T follicular helper cell (primary cell): Measurements from ENCODE around the gene BCAS1.

Source experiments
- DNase-seq: peaks from one replicate; pipeline ENCODE4 v3.0.0-alpha.2; 2020; ENCODE audit warnings: low read depth
- total RNA-seq, 2 experiments: gene quantifications; one replicate each; lab custom pipeline; 2026; lab: John Stamatoyannopoulos, UW

Gene BCAS1, protein sequence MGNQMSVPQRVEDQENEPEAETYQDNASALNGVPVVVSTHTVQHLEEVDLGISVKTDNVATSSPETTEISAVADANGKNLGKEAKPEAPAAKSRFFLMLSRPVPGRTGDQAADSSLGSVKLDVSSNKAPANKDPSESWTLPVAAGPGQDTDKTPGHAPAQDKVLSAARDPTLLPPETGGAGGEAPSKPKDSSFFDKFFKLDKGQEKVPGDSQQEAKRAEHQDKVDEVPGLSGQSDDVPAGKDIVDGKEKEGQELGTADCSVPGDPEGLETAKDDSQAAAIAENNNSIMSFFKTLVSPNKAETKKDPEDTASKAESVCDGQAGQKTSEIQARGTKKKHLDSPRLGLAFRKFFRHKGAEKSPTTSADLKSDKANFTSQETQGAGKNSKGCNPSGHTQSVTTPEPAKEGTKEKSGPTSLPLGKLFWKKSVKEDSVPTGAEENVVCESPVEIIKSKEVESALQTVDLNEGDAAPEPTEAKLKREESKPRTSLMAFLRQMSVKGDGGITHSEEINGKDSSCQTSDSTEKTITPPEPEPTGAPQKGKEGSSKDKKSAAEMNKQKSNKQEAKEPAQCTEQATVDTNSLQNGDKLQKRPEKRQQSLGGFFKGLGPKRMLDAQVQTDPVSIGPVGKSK
- total RNA-seq, result 0 to 0.12 reads per million in 2 experiments

DNA sequence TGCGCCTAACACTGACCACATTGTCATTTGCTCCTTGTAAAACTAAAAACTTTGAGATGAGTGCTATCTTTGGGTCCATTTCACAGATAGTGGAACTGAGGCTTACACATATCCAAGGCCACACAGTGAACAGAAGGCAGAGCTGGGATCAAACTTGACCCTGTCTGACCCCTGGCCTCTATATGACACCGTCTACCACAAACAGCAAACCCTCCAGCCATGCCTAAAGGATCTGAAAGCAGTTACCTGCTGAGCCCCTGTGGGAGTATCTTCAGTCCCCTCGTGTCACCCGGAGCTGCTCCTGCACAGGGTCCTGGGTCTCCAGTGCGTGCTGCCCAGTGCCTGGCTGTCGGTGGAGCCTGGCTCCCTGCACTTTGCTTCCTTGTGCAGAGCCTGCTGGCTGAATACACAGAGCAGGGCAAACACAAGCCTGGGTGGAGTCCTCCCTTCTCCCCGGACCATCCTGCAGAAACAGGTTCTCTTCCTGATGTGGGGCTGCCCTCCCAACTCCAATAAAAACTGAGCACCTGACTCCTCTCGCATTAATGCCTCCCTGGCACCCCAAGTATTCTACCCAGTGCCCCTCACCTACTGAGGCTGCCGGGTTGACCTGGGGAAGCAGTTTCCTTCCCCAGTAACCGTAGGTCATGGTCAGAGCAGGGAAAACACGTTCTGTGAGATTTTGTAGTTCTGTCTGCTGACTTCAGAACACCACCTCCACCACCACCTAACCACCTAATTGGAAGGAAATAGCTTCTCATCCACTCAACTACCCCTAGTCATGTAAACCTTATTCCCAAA lies at the start of gene BCAS1:
BCAS1 (minus strand) TSS at position 408 of the 801 bp plus-strand sequence. CDS start 11,876 bp downstream, outside the sequence.
- DNase-seq, result no peak

DNA sequence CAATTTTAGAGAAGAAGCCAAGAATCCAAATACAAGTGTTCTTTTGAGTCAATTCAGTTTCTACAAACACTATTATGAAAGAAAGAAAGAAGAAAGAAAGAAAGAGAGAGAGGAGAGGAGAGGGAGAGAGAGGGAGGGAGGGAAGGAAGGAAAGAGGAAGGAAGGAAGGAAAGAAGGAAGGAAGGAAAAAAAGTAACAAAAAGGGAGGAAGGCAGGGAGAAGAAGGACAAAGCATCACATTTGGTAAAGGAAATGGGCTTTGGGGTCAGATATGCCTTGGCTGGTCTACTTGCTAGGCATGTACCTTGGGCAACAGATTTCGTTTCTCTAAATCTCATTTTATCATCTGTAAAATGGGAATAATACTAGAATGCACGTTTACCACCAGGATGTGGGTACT lies 49.4 kb upstream of the BCAS1 start:
- DNase-seq, result no peak

DNA sequence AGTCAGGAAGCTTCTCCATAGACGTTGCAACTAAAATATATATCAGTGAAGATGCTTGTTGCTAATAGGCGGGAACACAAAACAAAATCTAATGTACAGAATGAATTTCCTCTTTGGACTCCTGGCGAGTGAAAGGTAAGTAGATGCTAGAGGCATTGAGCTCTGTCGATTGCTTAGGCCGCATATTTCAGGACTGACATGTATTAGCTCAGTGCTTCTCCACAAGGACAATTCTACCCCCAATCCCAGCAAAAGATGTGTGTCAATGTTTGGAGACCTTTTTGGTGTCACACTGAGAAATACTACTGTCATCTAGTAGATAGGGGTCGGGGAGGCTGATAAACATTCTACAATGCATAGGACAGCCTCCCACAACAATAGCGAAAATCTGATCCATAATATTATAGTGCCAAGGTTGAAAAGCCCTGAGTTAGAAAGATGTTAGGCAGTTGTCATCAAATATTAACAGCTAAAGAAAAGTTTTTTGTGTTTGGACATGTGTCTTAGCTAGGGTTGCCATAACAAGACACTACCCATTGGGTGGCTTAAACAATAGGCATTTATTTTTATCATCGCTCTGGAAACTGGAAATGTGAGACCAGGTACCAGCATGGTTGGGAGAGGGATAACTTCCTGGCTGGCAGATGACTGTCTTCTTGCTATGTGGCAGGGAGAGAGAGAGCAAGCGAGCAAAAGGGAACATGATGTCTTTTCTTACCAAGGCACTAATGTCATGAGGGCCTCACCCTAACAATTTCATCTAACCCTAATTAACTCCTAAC lies 48.0 kb upstream of the BCAS1 start:
- no peak for DNase-seq

DNA sequence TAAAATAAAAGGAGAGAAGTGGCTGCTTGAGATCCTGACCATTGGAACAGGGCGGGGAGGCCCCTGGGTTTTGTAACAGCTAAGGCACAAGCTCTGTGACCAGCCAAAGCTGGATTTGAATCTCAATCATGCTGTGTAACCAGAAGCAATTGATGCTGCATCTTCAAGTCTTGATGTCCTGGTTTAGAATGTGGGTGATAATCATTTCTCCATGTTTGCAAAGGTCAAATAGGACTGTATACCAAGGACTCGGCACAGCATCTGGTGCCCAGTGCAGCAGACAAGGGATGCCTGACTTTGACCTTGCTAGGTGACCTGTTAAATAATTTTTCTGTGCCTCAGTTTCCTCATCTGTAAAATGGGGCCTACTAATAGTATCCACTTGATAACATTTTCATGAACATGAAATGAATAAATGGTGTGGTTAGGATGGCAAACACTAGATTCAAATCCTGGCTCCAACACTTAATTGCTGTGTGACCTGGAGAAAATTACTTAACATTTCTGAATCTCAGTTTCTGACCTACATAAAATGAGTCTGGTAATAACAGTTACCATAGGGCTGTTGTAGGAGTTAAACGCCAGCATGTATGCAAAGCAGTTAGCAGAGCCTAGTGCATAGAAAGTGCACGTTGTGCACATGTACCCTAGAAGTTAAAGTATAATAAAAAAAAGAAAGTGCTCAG lies 46.3 kb upstream of the BCAS1 start:
- no peak for DNase-seq

DNA sequence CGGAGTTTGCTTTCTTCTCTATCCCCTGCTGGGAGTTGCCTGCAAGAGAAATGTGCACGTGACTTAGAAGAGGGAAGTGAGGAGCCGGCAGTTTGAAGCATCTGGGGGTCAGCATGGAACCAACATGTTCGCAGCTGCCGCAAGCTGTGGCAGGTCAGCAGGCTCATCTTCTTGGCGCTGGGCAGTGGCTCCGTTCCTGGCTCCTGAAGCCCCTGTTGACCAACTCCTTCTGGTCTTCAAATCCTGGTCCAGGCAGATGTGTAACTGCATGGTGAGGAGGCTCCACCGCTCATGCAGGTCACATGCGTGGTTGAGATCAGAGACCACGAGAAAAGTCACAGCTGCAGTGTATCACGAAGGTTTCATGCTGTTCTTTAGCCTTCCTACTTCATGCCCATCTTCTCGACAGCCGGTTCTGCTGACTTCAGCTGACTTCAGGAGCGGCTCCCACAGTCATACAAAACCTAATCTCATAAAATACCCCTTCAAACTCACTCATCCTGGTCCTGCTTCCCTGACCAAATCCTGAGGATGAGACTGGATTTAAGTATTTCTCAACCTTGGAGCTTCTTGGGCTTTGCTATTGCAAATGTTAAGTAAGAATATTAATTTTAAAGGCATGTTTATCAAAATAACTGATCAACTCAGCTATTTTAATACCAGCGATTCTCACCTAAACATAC lies 44.9 kb upstream of the BCAS1 start:
- DNase-seq, result no peak

DNA sequence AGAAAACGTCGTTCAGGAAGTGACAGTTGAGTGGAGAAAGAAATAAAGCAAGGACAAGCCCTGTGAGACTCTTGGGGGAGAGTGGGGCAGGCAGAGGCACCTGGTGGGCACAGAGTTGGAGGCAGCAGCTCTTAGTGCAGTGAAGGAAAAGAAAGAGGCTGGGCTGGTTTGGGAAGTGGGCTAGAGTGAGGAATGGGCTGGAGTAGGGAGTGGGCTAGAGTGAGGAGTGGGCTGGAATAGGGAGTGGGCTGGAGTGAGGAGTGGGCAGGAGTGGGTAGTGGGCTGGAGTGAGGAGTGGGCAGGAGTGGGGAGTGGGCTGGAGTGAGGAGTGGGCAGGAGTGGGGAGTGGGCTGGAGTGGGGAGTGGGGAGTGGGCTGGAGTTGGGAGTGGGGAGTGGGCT lies 43.7 kb upstream of the BCAS1 start:
- DNase-seq, result no peak

DNA sequence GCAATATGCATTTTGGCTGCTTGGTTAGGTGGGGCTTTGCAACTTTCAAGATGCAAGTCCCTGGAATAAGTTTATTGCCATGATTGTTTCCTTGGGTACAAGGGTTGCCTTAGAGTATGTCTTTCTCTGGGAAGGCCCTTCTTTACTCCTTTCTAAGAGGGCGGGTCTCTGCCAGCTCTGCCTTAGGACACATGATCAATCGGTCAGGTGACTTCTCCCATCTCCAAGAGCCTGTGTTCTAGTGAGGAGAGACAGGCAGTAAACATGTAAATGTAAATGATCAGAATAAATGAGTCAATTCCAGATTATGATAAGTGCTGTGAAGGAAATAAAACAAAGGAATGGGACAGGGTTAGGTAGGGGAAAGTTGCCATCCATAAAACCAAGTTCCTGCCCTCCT lies 43.2 kb upstream of the BCAS1 start:
- DNase-seq, result no peak

DNA sequence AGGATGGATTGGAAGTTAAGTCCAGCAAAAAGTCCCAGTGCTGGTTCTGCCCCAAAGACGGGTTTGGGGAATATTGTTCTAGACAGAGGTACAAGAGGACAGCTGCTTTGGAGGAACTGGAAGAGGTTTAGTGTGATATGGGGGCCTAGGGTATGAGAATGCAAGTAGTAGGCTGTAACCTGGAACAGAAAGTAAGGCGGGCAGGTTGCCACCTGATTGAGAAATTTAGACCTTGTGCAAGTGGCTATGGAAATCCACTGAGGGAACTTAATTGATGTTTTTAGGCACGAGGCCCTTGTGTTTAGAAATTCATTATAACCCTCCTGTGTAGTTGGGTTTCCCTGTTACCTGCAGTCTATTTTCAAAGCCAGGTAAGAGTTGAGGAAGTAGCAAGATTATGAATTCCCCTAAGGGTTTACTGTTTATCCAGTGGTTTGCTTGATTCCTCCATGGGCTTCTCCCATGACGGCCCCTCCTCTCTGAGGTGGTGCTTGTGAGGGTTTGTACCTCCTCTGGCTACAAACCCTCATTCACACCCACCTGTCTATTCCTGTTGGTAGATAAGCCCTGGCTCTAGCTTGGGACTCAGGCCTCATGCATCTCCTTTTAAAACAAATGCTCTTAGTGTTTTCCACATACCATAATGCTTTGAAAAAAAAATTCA lies 42.0 kb upstream of the BCAS1 start:
- no peak for DNase-seq

DNA sequence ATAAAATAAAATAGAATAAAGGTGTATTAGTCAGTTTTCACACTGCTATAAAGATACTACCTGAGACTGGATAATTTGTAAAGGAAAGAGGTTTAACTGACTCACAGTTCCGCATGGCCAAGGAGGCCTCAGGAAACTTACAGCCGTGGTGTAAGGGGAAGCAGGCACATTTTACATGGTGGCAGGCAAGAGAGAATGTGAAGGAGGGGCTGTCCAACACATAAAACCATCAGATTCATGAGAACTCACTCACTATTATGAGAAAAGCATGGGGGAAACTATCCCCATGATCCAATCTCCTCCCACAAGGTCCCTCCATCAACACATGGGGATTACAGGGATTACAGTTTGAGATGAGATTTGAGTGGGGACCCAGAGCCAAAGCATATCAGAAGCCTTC lies 41.1 kb upstream of the BCAS1 start:
- DNase-seq, result no peak

DNA sequence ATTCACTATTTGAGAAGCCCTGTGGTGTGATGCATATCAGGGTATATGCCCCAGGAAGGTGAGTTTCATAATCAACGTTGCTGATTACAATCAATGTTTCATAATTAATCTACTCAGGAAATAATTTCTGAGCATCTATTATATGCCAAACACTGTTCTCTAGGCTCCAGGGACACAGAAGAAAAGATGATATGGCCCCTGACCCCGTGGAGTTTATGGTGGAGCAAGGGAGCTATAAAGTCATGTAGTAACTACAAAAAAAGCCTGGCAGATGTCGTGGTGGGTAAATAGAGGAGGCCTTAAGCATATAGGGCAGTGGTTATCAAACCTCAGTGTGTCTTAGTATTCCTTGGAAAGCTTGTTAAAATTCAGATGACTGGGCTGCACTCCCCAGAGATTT lies 40.1 kb upstream of the BCAS1 start:
- DNase-seq, result no peak

DNA sequence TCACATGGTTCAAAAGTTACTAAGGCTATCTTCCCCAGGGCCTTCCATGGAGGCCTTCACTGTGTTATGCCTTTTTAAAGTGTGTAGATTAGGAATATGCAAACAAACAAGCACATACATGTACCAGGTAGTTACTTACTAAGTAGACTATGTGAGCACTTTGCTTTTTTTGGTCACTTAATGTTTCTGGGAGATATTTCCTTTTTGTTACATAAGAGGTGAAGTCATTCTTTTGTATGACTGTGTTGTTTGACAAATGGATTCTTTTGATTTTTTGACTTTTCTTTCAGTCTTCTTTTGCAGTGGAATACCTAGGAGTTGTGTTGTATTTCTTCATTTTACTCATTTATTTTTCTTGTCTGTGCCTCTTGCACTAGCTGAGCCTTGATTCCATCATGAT lies 39.6 kb upstream of the BCAS1 start:
- no peak for DNase-seq

DNA sequence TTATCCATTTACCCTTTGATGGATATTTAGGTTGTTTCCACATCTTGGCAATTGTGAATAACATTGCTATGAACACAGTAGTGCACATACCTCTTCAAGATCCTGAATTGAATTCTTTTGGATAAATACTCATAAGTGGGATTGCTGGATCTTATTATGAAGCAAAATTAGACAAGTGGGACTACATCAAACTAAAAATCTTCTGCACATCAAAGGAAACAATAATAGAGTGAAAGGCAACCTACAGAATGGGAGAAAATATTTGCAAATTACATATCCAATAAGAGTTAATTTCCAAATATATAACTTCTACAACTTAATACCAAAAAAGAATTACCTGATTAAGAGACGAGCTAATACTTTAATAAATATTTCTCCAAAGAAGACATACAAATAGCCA lies 38.4 kb upstream of the BCAS1 start:
- DNase-seq, result no peak

DNA sequence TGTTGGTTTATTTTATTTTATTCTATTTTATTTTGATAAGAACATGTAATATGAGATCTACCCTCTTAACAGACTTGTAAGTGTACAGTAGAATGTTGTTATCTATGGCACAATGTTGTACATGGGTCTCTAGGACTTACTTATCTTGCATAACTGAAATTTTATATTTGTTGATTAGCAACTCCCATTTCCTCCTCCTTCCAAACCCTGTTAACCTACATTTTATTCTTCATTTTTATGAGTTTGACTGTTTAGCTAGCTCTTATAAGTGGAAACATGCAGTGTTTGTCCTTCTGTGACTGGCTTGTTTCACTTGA lies 37.9 kb upstream of the BCAS1 start:
- DNase-seq, result no peak

DNA sequence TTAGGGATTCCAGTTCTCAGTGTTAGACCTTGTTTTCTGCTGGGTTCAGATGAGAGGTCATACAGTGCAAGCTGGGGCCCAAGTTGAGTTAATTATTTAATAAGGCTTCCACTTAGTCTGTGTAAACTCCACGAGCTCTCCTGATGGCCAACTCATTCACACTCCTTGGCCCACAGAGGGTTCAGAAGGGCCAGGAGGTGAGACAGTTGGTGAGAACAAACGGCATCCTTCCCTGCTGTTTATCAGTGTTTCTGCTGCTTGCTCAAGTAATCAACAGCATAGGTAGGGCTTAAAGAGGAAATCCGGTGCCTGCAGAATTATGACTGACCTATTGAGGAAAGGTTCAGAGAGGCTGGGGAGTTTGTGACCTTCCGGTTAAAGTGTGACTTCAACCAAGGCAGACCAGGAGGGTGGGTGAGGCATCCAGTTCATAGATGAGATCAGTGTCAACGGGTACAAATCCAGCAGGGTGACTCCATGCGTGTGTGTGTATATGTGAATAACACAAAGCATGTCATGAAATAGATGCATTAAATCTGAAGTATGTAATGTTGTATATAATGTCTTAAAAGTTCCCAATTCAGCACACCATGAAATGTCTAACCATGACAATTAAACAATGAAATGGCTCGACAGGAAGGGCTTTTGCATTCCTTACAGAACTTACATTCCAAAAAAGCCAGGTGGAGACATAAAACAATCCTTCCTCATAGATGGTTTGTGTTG lies 37.4 kb upstream of the BCAS1 start:
- DNase-seq, result no peak

DNA sequence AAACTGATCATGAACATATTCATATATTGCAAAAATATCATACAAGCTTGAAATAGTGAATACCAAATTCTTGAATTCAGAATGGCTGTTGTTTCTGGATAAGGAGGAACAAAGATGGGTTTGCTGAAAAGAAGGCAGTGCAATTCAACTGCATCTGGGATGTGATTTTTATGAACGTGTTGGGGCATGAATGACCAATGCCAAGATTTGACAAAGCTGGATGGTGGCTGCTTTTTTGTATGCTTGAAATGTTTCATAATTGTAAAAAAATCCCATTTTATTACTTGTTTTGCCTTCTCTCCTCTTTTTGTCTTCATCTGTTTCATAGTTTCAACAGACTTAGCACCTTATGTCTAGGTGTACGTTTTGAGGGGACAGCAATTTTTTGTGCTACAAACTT lies 36.8 kb upstream of the BCAS1 start:
- DNase-seq, result no peak

DNA sequence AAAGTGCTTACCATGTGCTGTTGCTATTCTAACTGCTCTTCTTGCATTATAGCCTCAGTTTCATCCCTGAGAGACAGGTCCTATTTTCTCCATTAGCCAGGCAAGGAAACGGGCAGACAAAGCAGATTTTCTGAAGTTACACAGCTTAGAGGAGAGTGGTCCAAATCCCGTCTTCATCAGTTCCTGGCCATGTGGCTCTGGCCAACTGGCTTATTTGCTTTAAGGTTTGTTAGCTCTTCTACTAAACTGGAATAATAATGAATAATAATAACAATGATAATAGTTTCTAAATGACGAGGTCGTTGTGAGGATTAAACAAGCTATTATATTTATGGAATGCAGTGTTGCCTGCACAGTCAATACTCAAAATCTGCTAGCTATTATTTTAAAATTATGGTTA lies 35.8 kb upstream of the BCAS1 start:
- DNase-seq, result no peak

DNA sequence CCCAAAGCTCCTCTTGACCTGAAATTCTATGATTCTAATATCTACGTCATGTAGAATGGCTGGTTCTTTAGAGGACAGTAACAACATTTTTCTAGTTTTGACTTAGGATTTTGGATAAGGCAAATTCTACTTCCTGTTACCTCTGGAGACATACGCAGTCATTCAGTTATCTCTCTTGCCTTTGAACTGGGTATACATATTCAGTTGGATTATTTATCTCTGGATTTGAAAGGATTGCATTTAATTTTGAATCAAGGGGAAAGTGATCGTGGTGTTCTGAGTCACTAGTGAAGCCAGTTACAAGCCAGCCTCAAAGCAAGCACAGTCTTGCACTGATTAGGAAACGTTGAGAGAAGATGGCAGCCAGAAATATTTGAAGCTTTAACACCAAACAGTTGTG lies 35.3 kb upstream of the BCAS1 start:
- no peak for DNase-seq

DNA sequence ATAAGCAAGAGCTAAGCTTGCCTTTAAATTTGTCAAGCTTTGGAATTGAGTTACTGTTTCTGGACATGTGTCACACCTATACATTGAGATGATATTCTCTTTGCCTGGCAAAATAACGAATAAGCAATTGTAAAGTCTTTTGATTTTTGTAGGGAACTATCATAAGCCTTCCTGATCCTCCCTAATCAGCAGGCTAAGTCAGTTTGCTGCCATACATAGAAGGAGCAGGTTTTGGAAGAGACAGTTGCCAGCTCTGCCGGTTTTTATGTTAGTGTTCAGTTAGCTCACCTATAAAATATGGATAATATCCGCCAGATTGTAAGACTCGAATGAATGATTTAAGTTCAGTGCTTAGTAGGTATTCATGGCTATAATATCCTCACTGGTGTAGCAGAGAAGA lies 34.4 kb upstream of the BCAS1 start:
- DNase-seq, result no peak

DNA sequence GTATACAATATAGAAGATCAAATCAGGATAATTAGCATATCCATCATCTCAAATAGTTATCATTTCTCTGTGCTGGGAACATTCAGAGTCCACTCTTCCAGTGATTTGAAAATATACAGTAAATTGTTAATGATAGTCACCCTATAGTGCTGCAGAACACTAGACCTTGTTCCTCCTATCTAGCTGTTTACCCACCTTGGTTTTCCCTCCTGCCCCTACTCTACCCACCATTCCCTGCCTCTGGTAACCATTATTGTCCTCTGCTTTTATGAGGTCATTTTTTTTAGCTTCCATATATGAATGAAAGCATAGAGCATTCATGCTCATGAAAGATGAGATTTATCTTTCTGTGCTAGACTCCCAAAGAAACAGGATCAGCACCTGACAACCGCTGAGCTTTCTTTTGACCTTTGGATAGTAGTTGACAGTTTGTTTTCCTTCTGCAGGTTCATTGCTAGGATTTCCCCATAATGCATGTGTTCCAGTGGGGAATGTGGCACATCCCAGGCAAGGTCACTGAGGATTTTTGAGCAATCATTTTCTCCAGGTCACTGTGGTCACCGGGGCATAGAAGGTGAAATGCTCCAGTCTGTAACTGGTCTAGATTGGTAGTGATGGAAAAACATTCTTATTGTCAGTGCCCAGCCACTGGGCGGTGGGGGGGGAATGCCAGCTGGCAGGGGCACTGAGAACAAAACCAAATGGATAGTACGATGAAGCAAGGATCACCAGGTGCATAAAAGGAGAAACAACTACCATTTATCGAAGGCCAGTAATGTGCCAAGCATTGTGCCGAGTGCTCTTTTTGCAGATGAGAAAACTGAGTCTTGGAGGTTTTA lies 33.6 kb upstream of the BCAS1 start:
- no peak for DNase-seq
